Left lung (tissue), 10 donors: Measurements from ENCODE around the gene SH3RF2. TPM values are rescaled to one million over a fixed set of nuclear protein-coding genes. Genes with fewer than 3 reads are reported as not detected.
"Not testable (repeated sequence)": the region's sequence is repeated elsewhere in the genome, so short reads cannot be mapped to it uniquely, and the experiment has no call there.

Experiments
- ATAC-seq: fragments of 200-7000 bp; cut with Tn5 transposase; one replicate; pipeline ENCODE4 v1.9.1; 2020; ENCODE audit warnings: moderate library complexity
- DNase-seq, 4 donors: peaks; one replicate each; pipeline ENCODE4 v3.0.0-alpha.2; 2013 to 2020
- H3K27ac ChIP-seq, 2 donors: fragments of 200-600 bp; sonication (generic) in 1 of 2; one replicate each; pipeline versions ENCODE4 v1.5.0 to v1.8.0; 2020 to 2021
- H3K27me3 ChIP-seq, 2 donors: fragments of 200-600 bp; sonication (generic) in 1 of 2; one replicate each; pipeline versions ENCODE4 v1.5.0 to v1.8.0; 2020 to 2021
- H3K36me3 ChIP-seq, 2 donors: fragments of 200-600 bp; sonication (generic) in 1 of 2; one replicate each; pipeline versions ENCODE4 v1.5.0 to v1.8.0; 2020 to 2021
- H3K4me1 ChIP-seq, 2 donors: fragments of 200-600 bp; one replicate each; pipeline ENCODE4 v1.8.0; 2021
- H3K4me3 ChIP-seq, 2 donors: fragments of 200-600 bp; sonication (generic) in 1 of 2; one replicate each; pipeline versions ENCODE4 v1.5.0 to v1.8.0; 2020 to 2021; ENCODE audit warnings: mild to moderate bottlenecking in 1 of 2
- H3K9me3 ChIP-seq, 2 donors: fragments of 200-600 bp; sonication (generic) in 1 of 2; one replicate each; pipeline versions ENCODE4 v1.5.0 to v1.8.0; 2020 to 2021
- CTCF ChIP-seq, 2 donors: fragments of 200-600 bp; sonication (generic) in 1 of 2; IDR thresholded peaks; one replicate each; pipeline versions ENCODE4 v1.5.0 to v1.8.0; 2021; ENCODE audit warnings: antibody characterized with exemption in 2 of 2
- intact Hi-C, 2 donors: fragments of 100-400 bp; cut with DNase I; formaldehyde crosslinking; loops; one replicate each; pipeline versions ENCODE4 v1.11.2 to v1.14.2; 2022
- polyA plus RNA-seq, 6 donors: library from polyadenylated mRNA; unstranded; fragments of 120-200 nt; gene quantifications; one replicate each; pipeline ENCODE4 v1.2.1, GENCODE V29; 2013; ENCODE audit not compliant: insufficient read length in 6 of 6
- total RNA-seq, 2 donors: library from RNA; stranded (reverse); fragmentation: NEBNext Ultra II Directional; extraction: Animal tissue kit (Norgen Biotek cat#: 25700); gene quantifications; one replicate each; pipeline ENCODE4 v1.2.1, GENCODE V29; 2021
- donor health status: DM: no; HTN: yes; CAD: no.
- donor health status: DM: no; HTN: no; CAD: no.

The SH3RF2 gene
- total and polyA plus RNA-seq, 8 donors: 0.24 to 20.3 (median 0.47) TPM

- TF ChIP-seq CTCF (IDR thresholded peaks at IDR 0.05): no peak
- peaks cover 0 to 6% of the 10 kb centered on the region in 2 donors for H3K4me1 ChIP-seq
- intact Hi-C loops: no loop called here
- peaks cover 0 to 17% of the 10 kb centered on the region in 2 donors for H3K27me3 ChIP-seq
- no peaks in the 10 kb centered on the region for H3K9me3 ChIP-seq
- DNase-seq (no peak), ATAC-seq (no peak)
- no peak overlapping the region for H3K27ac ChIP-seq
- no peaks in the 10 kb centered on the region for H3K36me3 ChIP-seq
- H3K4me3 ChIP-seq: no peak overlapping the region
Observed at GRCh38 chr5:145949474-145949873, 13.1 kb downstream of the SH3RF2 start.

GRCh38 chr5:145951071-145951470 is 14.7 kb downstream of the SH3RF2 start:
- TF ChIP-seq CTCF (IDR thresholded peaks at IDR 0.05): no peak
- DNase-seq: no peak
- intact Hi-C loops: no loop called here
- peaks cover 0 to 17% of the 10 kb centered on the region in 2 donors for H3K27me3 ChIP-seq
- H3K9me3 ChIP-seq: no peaks in the 10 kb centered on the region
- H3K4me1 ChIP-seq: no peaks in the 10 kb centered on the region
- H3K27ac ChIP-seq: no peak overlapping the region
- ATAC-seq: peak; percentile 42
- H3K36me3 ChIP-seq: no peaks in the 10 kb centered on the region
- no peak overlapping the region for H3K4me3 ChIP-seq

- H3K36me3 ChIP-seq: no peaks in the 10 kb centered on the region
- ATAC-seq (no peak), DNase-seq (no peak)
- H3K27ac ChIP-seq: no peak overlapping the region
- no peaks in the 10 kb centered on the region for H3K9me3 ChIP-seq
- TF ChIP-seq CTCF (IDR thresholded peaks at IDR 0.05): no peak
- H3K27me3 ChIP-seq: peaks cover 0 to 17% of the 10 kb centered on the region in 2 donors
- no peak overlapping the region for H3K4me3 ChIP-seq
- no peaks in the 10 kb centered on the region for H3K4me1 ChIP-seq
- intact Hi-C loops: no loop called here
Observed at GRCh38 chr5:145953202-145953601, 16.8 kb downstream of the SH3RF2 start.

- H3K27ac ChIP-seq, H3K9me3 ChIP-seq, H3K36me3 ChIP-seq, intact Hi-C loops, H3K27me3 ChIP-seq, ATAC-seq, H3K4me1 ChIP-seq, H3K4me3 ChIP-seq, DNase-seq: not testable (repeated sequence)
Observed at GRCh38 chr5:145954140-145954539, 17.8 kb downstream of the SH3RF2 start.

- H3K4me3 ChIP-seq: no peak overlapping the region
- H3K9me3 ChIP-seq: no peaks in the 10 kb centered on the region
- no peak for TF ChIP-seq CTCF (IDR thresholded peaks at IDR 0.05)
- intact Hi-C loops: no loop called here
- no peak overlapping the region for H3K27ac ChIP-seq
- ATAC-seq (no peak), DNase-seq (no peak)
- peaks cover 0 to 3% of the 10 kb centered on the region in 2 donors for H3K27me3 ChIP-seq
- no peaks in the 10 kb centered on the region for H3K36me3 ChIP-seq
- H3K4me1 ChIP-seq: no peaks in the 10 kb centered on the region
Observed at GRCh38 chr5:145957388-145957787, 21.0 kb downstream of the SH3RF2 start.

- H3K27ac ChIP-seq: no peak overlapping the region
- ATAC-seq (no peak), DNase-seq (no peak)
- H3K27me3 ChIP-seq: no peaks in the 10 kb centered on the region
- no peak overlapping the region for H3K4me3 ChIP-seq
- H3K36me3 ChIP-seq: no peaks in the 10 kb centered on the region
- H3K9me3 ChIP-seq: no peaks in the 10 kb centered on the region
- TF ChIP-seq CTCF (IDR thresholded peaks at IDR 0.05): no peak
- intact Hi-C loops: no loop called here
- no peaks in the 10 kb centered on the region for H3K4me1 ChIP-seq
Observed at GRCh38 chr5:145958436-145958835, 22.1 kb downstream of the SH3RF2 start.
